GM08714 (cell line): Measurements from ENCODE around the gene SYPL1.
A peak's percentile ranks its signal among the peaks of the same experiment; 100 is the strongest.
"Not testable (repeated sequence)": the region's sequence is repeated elsewhere in the genome, so short reads cannot be mapped to it uniquely, and the experiment has no call there.

Experiments
- H3K4me3 ChIP-seq: fragments of 200-500 bp; sonication (Bioruptor generic); 2 replicates; pipeline ENCODE4 v1.5.1; 2014; ENCODE audit warnings: mild to moderate bottlenecking, low read length, inconsistent platforms
- ZNF274 ChIP-seq: IDR thresholded peaks from 2 replicates; pipeline ENCODE4 v1.6.1; 2012; ENCODE audit warnings: mild to moderate bottlenecking, low read depth, low read length

The SYPL1 gene

GRCh38 chr7:106112118-106112971 lies at the start of gene SYPL1:
Gene SYPL1, minus strand, starts transcription at chr7:106112312. Its CDS starts 104 bp downstream, at chr7:106112208.
- TF ChIP-seq ZNF274 = no peak
- H3K4me3 ChIP-seq = peak within 1 kb of the TSS; percentile 88

- TF ChIP-seq ZNF274 = no peak
- no peak overlapping the region for H3K4me3 ChIP-seq
Measured at GRCh38 chr7:106155027-106155426, 42.9 kb upstream of the SYPL1 start.

- no peak for TF ChIP-seq ZNF274
- H3K4me3 ChIP-seq = no peak overlapping the region
Measured at GRCh38 chr7:106153891-106154449, 41.9 kb upstream of the SYPL1 start.

- no peak overlapping the region for H3K4me3 ChIP-seq
- TF ChIP-seq ZNF274 = no peak
Measured at GRCh38 chr7:106152313-106152665, 40.2 kb upstream of the SYPL1 start.

- H3K4me3 ChIP-seq = no peak overlapping the region
- TF ChIP-seq ZNF274 = no peak
Measured at GRCh38 chr7:106151459-106152312, 39.6 kb upstream of the SYPL1 start.

GRCh38 chr7:106143711-106144337 lies 31.7 kb upstream of the SYPL1 start:
- H3K4me3 ChIP-seq = no peak overlapping the region
- TF ChIP-seq ZNF274 = no peak

- H3K4me3 ChIP-seq = no peak overlapping the region
- TF ChIP-seq ZNF274 = no peak
Measured at GRCh38 chr7:106142136-106142535, 30.0 kb upstream of the SYPL1 start.

- no peak for TF ChIP-seq ZNF274
- H3K4me3 ChIP-seq = no peak overlapping the region
Measured at GRCh38 chr7:106140406-106141173, 28.5 kb upstream of the SYPL1 start.

GRCh38 chr7:106139265-106140251 lies 27.4 kb upstream of the SYPL1 start:
- no peak for TF ChIP-seq ZNF274
- H3K4me3 ChIP-seq = no peak overlapping the region

GRCh38 chr7:106138776-106139175 lies 26.7 kb upstream of the SYPL1 start:
- TF ChIP-seq ZNF274 = no peak
- no peak overlapping the region for H3K4me3 ChIP-seq

- H3K4me3 ChIP-seq = not testable (repeated sequence)
Measured at GRCh38 chr7:106138181-106138580, 26.1 kb upstream of the SYPL1 start.

- no peak for TF ChIP-seq ZNF274
Measured at GRCh38 chr7:106134241-106134640, 22.1 kb upstream of the SYPL1 start.

GRCh38 chr7:106129291-106129690 lies 17.2 kb upstream of the SYPL1 start:
- no peak overlapping the region for H3K4me3 ChIP-seq
- TF ChIP-seq ZNF274 = no peak

More at GRCh38 chr7:106134241-106134640, 22.1 kb upstream of the SYPL1 start:
- H3K4me3 ChIP-seq = no peak overlapping the region
